ENCODE results near the gene PLP1. TPM values are rescaled to one million over a fixed set of nuclear protein-coding genes. Genes with fewer than 3 reads are reported as not detected.

PLP1 gene
- total and polyA plus RNA-seq, 2 donors (not counting 3 experiments of a cell fraction or from before 2014, with no cell fraction given): not detected

GRCh38 chrX:103782640-103783039 is 6.0 kb downstream of the PLP1 start:
- ChIA-PET POLR2A (no interaction called here), CTCF (interaction anchor here (1.0 to 2.1 kb wide), 2 partner anchors 10 to 13 kb away, joined by 3 to 8 read pairs; no protein-coding TSS in a partner anchor)
- intact Hi-C loops (cut with micrococcal nuclease): no loop called here
- H3K79me2 ChIP-seq (ENCODE audit: control insufficient read depth, insufficient read depth, low read length): no peaks in the 10 kb centered on the region
- no peak for DNase-seq (ENCODE audit: low read depth, low spot score)
- H2AFZ ChIP-seq (ENCODE audit: low read depth, low read length): no peak overlapping the region
- H3K27ac ChIP-seq (ENCODE audit: insufficient read depth, low read depth, low read length): no peak overlapping the region
- no peaks in the 10 kb centered on the region for H3K27me3 ChIP-seq (ENCODE audit: control insufficient read depth in 2 of 2, insufficient read depth in 2 of 2, low read length in 2 of 2)
- no peaks in the 10 kb centered on the region for H4K20me1 ChIP-seq (replicated peaks; ENCODE audit: control insufficient read depth, extremely low read depth, insufficient read depth, low read length)
- H3K9me1 ChIP-seq (replicated peaks; ENCODE audit: control insufficient read depth, extremely low read depth, insufficient read depth, low read length): no peaks in the 10 kb centered on the region
- no peak overlapping the region for H3K9ac ChIP-seq (replicated peaks; ENCODE audit: extremely low read depth, insufficient read depth, low read length)
- H3K4me1 ChIP-seq (ENCODE audit: control insufficient read depth, extremely low read depth, insufficient read depth, low read length): no peaks in the 10 kb centered on the region
- FAIRE-seq: no peak
- no TSS peak for BruUV-seq (replicated peaks)
- TF ChIP-seq POLR2AphosphoS5 (IDR thresholded peaks at IDR 0.05; ENCODE audit: insufficient read depth, low read depth, low read length) (no peak), FOS (IDR thresholded peaks at IDR 0.05; ENCODE audit: borderline replicate concordance, insufficient read depth, low read length) (no peak)
- dilution Hi-C loops (cut with MboI; ENCODE audit: extremely low pct_ligation_motif_present, low sequenced_read_pairs): no loop called here
- no peak overlapping the region for H3K4me3 ChIP-seq (replicated peaks in 1 of 3; ENCODE audit: insufficient read depth in 1 of 3, low read depth in 1 of 3, low read length in 3 of 3)
- H3K9me3 ChIP-seq (replicated peaks; ENCODE audit: control insufficient read depth, insufficient read depth, low read length): no peaks in the 10 kb centered on the region
- no peaks in the 10 kb centered on the region for H3K36me3 ChIP-seq (ENCODE audit: control insufficient read depth in 2 of 2, extremely low read depth in 1 of 2, insufficient read depth in 2 of 2, low read length in 2 of 2)
- H3K4me2 ChIP-seq (ENCODE audit: insufficient read depth, low read length): no peak overlapping the region

- FAIRE-seq: no peak
- POLR2A ChIA-PET: no interaction called here
Measured at GRCh38 chrX:103783196-103783595, 6.6 kb downstream of the PLP1 start.

More at GRCh38 chrX:103783196-103783595, 6.6 kb downstream of the PLP1 start:
- no peak overlapping the region for H3K9ac ChIP-seq (replicated peaks; ENCODE audit: extremely low read depth, insufficient read depth, low read length)
- no peaks in the 10 kb centered on the region for H3K79me2 ChIP-seq (ENCODE audit: control insufficient read depth, insufficient read depth, low read length)
- H3K9me1 ChIP-seq (replicated peaks; ENCODE audit: control insufficient read depth, extremely low read depth, insufficient read depth, low read length): no peaks in the 10 kb centered on the region
- H4K20me1 ChIP-seq (replicated peaks; ENCODE audit: control insufficient read depth, extremely low read depth, insufficient read depth, low read length): no peaks in the 10 kb centered on the region
- dilution Hi-C loops (cut with MboI; ENCODE audit: extremely low pct_ligation_motif_present, low sequenced_read_pairs) (no loop called here), intact Hi-C loops (cut with micrococcal nuclease) (no loop called here)
- BruUV-seq (replicated peaks): no TSS peak
- H3K4me2 ChIP-seq (ENCODE audit: insufficient read depth, low read length): no peak overlapping the region
- H3K27ac ChIP-seq (ENCODE audit: insufficient read depth, low read depth, low read length): no peak overlapping the region
- H2AFZ ChIP-seq (ENCODE audit: low read depth, low read length): no peak overlapping the region
- H3K36me3 ChIP-seq (ENCODE audit: control insufficient read depth in 2 of 2, extremely low read depth in 1 of 2, insufficient read depth in 2 of 2, low read length in 2 of 2): no peaks in the 10 kb centered on the region
- no peak overlapping the region for H3K4me3 ChIP-seq (replicated peaks in 1 of 3; ENCODE audit: insufficient read depth in 1 of 3, low read depth in 1 of 3, low read length in 3 of 3)
- DNase-seq (ENCODE audit: low read depth, low spot score): no peak
- H3K9me3 ChIP-seq (replicated peaks; ENCODE audit: control insufficient read depth, insufficient read depth, low read length): no peaks in the 10 kb centered on the region
- CTCF ChIA-PET: interaction anchor here (1.0 to 2.1 kb wide), 2 partner anchors 9 to 12 kb away, joined by 3 to 8 read pairs; no protein-coding TSS in a partner anchor
- no peaks in the 10 kb centered on the region for H3K27me3 ChIP-seq (ENCODE audit: control insufficient read depth in 2 of 2, insufficient read depth in 2 of 2, low read length in 2 of 2)
- TF ChIP-seq EZH2 (IDR thresholded peaks at IDR 0.05; ENCODE audit: borderline replicate concordance, low read depth, low read length, severe bottlenecking): no peak
- TF ChIP-seq, protein P1, sequence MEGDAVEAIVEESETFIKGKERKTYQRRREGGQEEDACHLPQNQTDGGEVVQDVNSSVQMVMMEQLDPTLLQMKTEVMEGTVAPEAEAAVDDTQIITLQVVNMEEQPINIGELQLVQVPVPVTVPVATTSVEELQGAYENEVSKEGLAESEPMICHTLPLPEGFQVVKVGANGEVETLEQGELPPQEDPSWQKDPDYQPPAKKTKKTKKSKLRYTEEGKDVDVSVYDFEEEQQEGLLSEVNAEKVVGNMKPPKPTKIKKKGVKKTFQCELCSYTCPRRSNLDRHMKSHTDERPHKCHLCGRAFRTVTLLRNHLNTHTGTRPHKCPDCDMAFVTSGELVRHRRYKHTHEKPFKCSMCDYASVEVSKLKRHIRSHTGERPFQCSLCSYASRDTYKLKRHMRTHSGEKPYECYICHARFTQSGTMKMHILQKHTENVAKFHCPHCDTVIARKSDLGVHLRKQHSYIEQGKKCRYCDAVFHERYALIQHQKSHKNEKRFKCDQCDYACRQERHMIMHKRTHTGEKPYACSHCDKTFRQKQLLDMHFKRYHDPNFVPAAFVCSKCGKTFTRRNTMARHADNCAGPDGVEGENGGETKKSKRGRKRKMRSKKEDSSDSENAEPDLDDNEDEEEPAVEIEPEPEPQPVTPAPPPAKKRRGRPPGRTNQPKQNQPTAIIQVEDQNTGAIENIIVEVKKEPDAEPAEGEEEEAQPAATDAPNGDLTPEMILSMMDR (IDR thresholded peaks at IDR 0.05; ENCODE audit: extremely low read depth in 1 of 2, insufficient read depth in 1 of 2, low read depth in 1 of 2, low read length in 2 of 2): no peak
- TF ChIP-seq FOS (IDR thresholded peaks at IDR 0.05; ENCODE audit: borderline replicate concordance, insufficient read depth, low read length): no peak
- TF ChIP-seq JUN (IDR thresholded peaks at IDR 0.05; ENCODE audit: borderline replicate concordance, insufficient read depth, insufficient read length, low read depth): no peak
- no peak for TF ChIP-seq POLR2A (IDR thresholded peaks at IDR 0.05; ENCODE audit: low read depth, low read length)
- TF ChIP-seq MYC (IDR thresholded peaks at IDR 0.05; ENCODE audit: low read depth, low read length): no peak
- no peak for TF ChIP-seq GATA2 (IDR thresholded peaks at IDR 0.05; ENCODE audit: insufficient read depth, insufficient read length, low read depth, low read length)
- TF ChIP-seq, protein P2, sequence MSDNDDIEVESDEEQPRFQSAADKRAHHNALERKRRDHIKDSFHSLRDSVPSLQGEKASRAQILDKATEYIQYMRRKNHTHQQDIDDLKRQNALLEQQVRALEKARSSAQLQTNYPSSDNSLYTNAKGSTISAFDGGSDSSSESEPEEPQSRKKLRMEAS (IDR thresholded peaks at IDR 0.05; ENCODE audit: insufficient read depth, insufficient read length): no peak
- TF ChIP-seq POLR2AphosphoS5 (IDR thresholded peaks at IDR 0.05; ENCODE audit: insufficient read depth, low read depth, low read length): no peak
- H3K4me1 ChIP-seq (ENCODE audit: control insufficient read depth, extremely low read depth, insufficient read depth, low read length): no peaks in the 10 kb centered on the region

All from endothelial cell of umbilical vein (primary cell).